ENCODE data around the gene NAP1L4. TPM values are rescaled to one million over a fixed set of nuclear protein-coding genes. Genes with fewer than 3 reads are reported as not detected.
A peak's percentile ranks its signal among the peaks of the same experiment; 100 is the strongest.

Gene NAP1L4
- total RNA-seq, 6 experiments from 2014 or later: 109 to 140 (median 131) TPM

GRCh38 chr11:2996976-2997375 lies 4.8 kb upstream of the NAP1L4 start:
- TF ChIP-seq, protein P1, sequence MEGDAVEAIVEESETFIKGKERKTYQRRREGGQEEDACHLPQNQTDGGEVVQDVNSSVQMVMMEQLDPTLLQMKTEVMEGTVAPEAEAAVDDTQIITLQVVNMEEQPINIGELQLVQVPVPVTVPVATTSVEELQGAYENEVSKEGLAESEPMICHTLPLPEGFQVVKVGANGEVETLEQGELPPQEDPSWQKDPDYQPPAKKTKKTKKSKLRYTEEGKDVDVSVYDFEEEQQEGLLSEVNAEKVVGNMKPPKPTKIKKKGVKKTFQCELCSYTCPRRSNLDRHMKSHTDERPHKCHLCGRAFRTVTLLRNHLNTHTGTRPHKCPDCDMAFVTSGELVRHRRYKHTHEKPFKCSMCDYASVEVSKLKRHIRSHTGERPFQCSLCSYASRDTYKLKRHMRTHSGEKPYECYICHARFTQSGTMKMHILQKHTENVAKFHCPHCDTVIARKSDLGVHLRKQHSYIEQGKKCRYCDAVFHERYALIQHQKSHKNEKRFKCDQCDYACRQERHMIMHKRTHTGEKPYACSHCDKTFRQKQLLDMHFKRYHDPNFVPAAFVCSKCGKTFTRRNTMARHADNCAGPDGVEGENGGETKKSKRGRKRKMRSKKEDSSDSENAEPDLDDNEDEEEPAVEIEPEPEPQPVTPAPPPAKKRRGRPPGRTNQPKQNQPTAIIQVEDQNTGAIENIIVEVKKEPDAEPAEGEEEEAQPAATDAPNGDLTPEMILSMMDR (IDR thresholded peaks at IDR 0.05): no peak
- Mint-ChIP-seq H3K36me3 (ENCODE audit: low read depth) (peaks cover 5% of the 10 kb centered on the region), H3K9me3 (no peaks in the 10 kb centered on the region), H3K27ac (no peak overlapping the region), H3K27me3 (ENCODE audit: insufficient read depth) (peaks cover 2% of the 10 kb centered on the region), H3K4me1 (ENCODE audit: low read depth) (peaks cover 6% of the 10 kb centered on the region), H3K4me3 (no peak overlapping the region)
- no peak for DNase-seq

- Mint-ChIP-seq H3K27me3 (ENCODE audit: insufficient read depth) (peaks cover 4% of the 10 kb centered on the region), H3K27ac (no peak overlapping the region), H3K36me3 (ENCODE audit: low read depth) (peaks cover 7% of the 10 kb centered on the region), H3K4me1 (ENCODE audit: low read depth) (peaks cover 6% of the 10 kb centered on the region), H3K9me3 (no peaks in the 10 kb centered on the region), H3K4me3 (no peak overlapping the region)
- no peak for DNase-seq
- TF ChIP-seq, protein P1 (IDR thresholded peaks at IDR 0.05): no peak
Measured at GRCh38 chr11:2995893-2996554, 3.9 kb upstream of the NAP1L4 start.

DNA sequence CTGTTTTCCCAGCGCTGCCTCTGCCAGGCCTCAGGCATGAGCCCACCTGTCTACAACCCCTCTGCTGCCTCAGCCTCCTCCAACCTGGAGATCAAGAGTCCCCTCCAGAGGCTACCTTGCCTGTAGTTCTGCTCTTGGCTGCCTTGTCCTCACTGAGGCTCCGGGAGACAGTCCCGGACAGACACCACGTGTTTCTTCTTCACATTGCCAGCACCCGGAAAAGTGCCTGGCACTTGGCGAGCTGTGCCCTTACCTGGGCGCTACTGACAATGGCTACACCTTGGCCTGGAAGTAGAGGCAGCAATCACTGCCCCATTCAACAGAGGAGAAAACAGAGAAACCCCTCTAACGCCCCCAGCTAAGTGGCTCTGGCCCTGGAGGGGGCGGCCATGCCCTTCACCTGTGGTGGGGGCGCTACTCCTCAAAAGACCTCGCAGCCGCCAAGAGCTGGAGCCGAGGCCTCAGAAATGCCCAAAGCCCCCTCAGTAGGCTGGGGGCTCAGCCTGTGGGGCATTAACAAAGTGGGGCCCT lies 3.0 kb upstream of the NAP1L4 start:
- Mint-ChIP-seq H3K27me3 (ENCODE audit: insufficient read depth) (peaks cover 4% of the 10 kb centered on the region), H3K4me1 (ENCODE audit: low read depth) (peaks cover 4% of the 10 kb centered on the region), H3K27ac (no peak overlapping the region), H3K4me3 (no peak overlapping the region), H3K9me3 (no peaks in the 10 kb centered on the region), H3K36me3 (ENCODE audit: low read depth) (peaks cover 8% of the 10 kb centered on the region)
- TF ChIP-seq, protein P1 (IDR thresholded peaks at IDR 0.05): no peak
- no peak for DNase-seq

GRCh38 chr11:2994336-2994730 lies 2.2 kb upstream of the NAP1L4 start:
- Mint-ChIP-seq H3K36me3 (ENCODE audit: low read depth) (peaks cover 8% of the 10 kb centered on the region; the same call in 1 of the 2 replicates), H3K4me3 (no peak overlapping the region), H3K27ac (no peak overlapping the region), H3K4me1 (ENCODE audit: low read depth) (peaks cover 12% of the 10 kb centered on the region), H3K9me3 (no peaks in the 10 kb centered on the region), H3K27me3 (ENCODE audit: insufficient read depth) (peaks cover 4% of the 10 kb centered on the region)
- TF ChIP-seq, protein P1 (IDR thresholded peaks at IDR 0.05): no peak
- no peak for DNase-seq

- peaks cover 26% of the 10 kb centered on the region for H3K4me1 Mint-ChIP-seq (ENCODE audit: low read depth)
- peaks cover 1% of the 10 kb centered on the region; the same call in 1 of the 2 replicates for H3K27me3 Mint-ChIP-seq (ENCODE audit: insufficient read depth)
- TF ChIP-seq, protein P1 (IDR thresholded peaks at IDR 0.05): no peak
- peak overlapping the region; percentile 93 for H3K4me3 Mint-ChIP-seq
- DNase-seq: no peak
- H3K27ac Mint-ChIP-seq: peak overlapping the region; percentile 97
- H3K9me3 Mint-ChIP-seq: no peaks in the 10 kb centered on the region
- H3K36me3 Mint-ChIP-seq (ENCODE audit: low read depth): peaks cover 9% of the 10 kb centered on the region; the same call in 1 of the 2 replicates
Measured at GRCh38 chr11:2992997-2993325, 832 bp upstream of the NAP1L4 start.
